GM12873 (cell line): Measurements from ENCODE around the gene PTK7.

Experiments
- TF ChIP-seq, protein P1 (sequence below): IDR thresholded peaks from 2 replicates; pipeline ENCODE4 v1.5.1; 2012; ENCODE audit warnings: low read depth, mild to moderate bottlenecking, moderate library complexity, low read length, control low read depth; ENCODE audit not compliant: insufficient read depth; ENCODE audit errors: missing control alignments

The PTK7 gene

DNA sequence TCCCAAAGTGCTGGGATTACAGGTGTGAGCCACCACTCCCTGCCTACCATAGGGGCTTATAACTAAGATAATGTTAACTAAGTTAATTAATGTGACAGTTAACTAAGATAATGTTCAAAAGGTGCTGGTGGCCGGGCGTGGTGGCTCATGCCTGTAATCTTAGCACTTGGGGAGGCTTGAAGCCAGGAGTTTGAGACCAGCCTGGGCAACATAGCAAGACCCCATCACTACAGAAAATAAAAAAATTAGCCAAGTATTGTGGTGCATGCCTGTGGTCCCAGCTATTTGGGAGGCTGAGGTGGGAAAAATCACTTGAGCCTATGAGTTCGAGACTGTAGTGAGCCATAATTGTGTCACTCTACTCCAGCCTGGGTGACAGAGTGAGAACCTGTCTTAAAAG lies 62.2 kb downstream of the PTK7 start:
- TF ChIP-seq, protein P1, sequence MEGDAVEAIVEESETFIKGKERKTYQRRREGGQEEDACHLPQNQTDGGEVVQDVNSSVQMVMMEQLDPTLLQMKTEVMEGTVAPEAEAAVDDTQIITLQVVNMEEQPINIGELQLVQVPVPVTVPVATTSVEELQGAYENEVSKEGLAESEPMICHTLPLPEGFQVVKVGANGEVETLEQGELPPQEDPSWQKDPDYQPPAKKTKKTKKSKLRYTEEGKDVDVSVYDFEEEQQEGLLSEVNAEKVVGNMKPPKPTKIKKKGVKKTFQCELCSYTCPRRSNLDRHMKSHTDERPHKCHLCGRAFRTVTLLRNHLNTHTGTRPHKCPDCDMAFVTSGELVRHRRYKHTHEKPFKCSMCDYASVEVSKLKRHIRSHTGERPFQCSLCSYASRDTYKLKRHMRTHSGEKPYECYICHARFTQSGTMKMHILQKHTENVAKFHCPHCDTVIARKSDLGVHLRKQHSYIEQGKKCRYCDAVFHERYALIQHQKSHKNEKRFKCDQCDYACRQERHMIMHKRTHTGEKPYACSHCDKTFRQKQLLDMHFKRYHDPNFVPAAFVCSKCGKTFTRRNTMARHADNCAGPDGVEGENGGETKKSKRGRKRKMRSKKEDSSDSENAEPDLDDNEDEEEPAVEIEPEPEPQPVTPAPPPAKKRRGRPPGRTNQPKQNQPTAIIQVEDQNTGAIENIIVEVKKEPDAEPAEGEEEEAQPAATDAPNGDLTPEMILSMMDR, result no peak

DNA sequence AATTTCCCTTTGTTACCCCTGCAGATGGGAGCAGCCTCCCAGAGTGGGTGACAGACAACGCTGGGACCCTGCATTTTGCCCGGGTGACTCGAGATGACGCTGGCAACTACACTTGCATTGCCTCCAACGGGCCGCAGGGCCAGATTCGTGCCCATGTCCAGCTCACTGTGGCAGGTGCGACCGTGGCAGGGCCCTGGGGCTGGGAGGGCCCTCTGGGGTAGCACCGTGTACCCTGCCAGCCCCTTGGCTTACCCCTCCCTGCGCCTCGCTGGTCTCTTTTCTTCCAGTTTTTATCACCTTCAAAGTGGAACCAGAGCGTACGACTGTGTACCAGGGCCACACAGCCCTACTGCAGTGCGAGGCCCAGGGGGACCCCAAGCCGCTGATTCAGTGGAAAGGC lies 65.5 kb downstream of the PTK7 start:
- TF ChIP-seq, protein P1, result no peak

- TF ChIP-seq, protein P1, result no peak
Measured at GRCh38 chr6:43142101-43142500, 66.0 kb downstream of the PTK7 start.

- TF ChIP-seq, protein P1, result peak; percentile 96
Measured at GRCh38 chr6:43143235-43144128, 67.4 kb downstream of the PTK7 start.

- TF ChIP-seq, protein P1, result no peak
Measured at GRCh38 chr6:43144879-43145278, 68.8 kb downstream of the PTK7 start.

DNA sequence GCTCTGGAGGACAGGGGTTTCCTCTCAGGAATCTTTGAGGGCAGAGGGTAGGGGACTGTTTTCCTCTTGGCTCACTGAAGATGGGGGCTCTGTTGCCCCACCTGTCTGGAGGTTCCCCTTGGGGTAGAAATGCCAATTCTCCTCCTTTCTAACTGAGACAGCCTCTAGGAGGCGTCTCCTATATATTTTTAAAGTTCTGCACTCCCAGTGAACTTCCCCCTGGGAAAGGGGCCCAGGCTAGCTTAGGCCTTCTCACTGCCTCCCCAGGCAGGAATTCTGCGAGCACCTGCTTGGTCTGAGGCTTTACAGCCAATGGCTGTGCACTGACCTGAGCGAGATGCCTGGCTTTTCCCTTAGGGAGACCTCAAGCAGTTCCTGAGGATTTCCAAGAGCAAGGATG lies 70.1 kb downstream of the PTK7 start:
- TF ChIP-seq, protein P1, result no peak

DNA sequence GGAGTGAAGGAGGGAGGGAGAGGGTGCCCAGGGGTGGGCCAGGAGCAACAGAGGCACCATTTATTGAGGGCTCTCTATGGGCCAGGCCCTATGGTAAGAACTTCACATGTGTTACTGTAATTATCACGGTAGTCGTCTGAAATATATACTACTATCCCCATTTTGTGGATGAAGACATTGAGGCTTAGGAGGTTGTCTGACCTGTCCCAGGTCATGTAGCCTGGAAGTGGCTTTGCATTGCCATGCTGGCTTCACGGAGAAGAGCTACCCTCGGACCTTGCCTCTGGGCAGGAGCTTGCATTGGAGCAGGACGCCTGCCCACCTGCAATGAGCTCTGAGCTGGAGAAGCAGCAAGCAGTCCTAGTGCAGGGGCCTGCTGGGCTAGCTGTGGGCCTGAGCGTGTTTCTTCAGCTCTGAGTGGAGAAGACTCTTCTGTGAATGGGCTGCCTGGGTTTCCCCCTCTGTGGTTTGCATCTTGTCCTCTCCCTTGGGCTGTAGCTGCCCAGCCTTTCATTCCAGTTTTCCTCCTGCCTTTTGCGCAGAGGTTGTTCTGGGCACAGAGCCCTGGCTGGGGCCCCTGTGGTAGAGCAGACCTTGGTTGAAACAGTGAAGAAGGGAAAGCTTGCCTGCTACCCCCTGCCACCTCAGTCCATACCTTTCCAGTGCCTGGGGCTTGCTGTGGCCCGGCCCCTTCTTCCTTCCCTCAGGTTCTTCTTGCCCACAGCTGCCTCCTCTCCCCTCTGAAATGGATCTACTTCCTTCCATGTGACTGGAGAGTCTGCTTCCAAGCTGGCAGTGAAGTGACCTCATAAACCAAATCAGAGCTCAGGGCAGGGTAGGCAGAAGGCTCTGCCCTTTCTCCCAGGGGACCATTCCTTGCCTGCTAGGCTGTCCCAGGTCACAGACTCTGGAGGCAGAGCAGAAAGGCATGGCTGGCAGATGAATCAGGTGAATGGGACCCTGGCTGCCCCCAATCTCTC lies 70.9 kb downstream of the PTK7 start:
- TF ChIP-seq, protein P1, result no peak
